ENCODE data around the gene ZNF732.
"Not testable (repeated sequence)": the region's sequence is repeated elsewhere in the genome, so short reads cannot be mapped to it uniquely, and the experiment has no call there.

- not testable (repeated sequence) for TF ChIP-seq EZH2 (IDR thresholded peaks at IDR 0.05; ENCODE audit: borderline replicate concordance, insufficient read depth, low read length, poor library complexity, severe bottlenecking); SMC3 (conservative IDR thresholded peaks at IDR 0.05; ENCODE audit: poor library complexity); CTCF (IDR thresholded peaks at IDR 0.05; ENCODE audit: poor library complexity, severe bottlenecking); REST (IDR thresholded peaks at IDR 0.05; ENCODE audit: borderline replicate concordance); POLR2AphosphoS5 (IDR thresholded peaks at IDR 0.05); TAF1 (IDR thresholded peaks at IDR 0.05; ENCODE audit: low read depth); EP300 (conservative IDR thresholded peaks at IDR 0.05; ENCODE audit: poor library complexity, severe bottlenecking); MXI1 (conservative IDR thresholded peaks at IDR 0.05; ENCODE audit: poor library complexity, severe bottlenecking); RAD21 (conservative IDR thresholded peaks at IDR 0.05)
Observed at GRCh38 chr4:241411-241810, 63.9 kb downstream of the ZNF732 start.

All from neural cell (in vitro differentiated cells).